HCT116 (cell line): Measurements from ENCODE around the gene FGB. TPM values are rescaled to one million over a fixed set of nuclear protein-coding genes. Genes with fewer than 3 reads are reported as not detected.

Experiments
- ATAC-seq: fragments of 200-7000 bp; cut with Tn5 transposase; 2 replicates; pipeline ENCODE4 v1.9.1; 2020; ENCODE audit warnings: mild to moderate bottlenecking, moderate library complexity
- BruUV-seq: library from RNA; stranded (reverse); fragments of 400-500 nt; replicated peaks from 2 replicates; lab custom pipeline; 2021; lab: Mats Ljungman, UMichigan
- CTCF ChIA-PET: fragments of 300-600 bp; sonication (Branson Sonifier 250); formaldehyde crosslinking; loops from one replicate; lab custom pipeline; 2021; ENCODE audit warnings: antibody characterized with exemption; lab: Charles Lee
- POLR2A ChIA-PET: fragments of 300-600, 350-600 bp; sonication (Branson Sonifier 250); formaldehyde crosslinking; loops from one replicate; lab custom pipeline; 2021; ENCODE audit warnings: antibody characterized with exemption; lab: Charles Lee
- RAD21 ChIA-PET, 2 experiments: fragments of 300-600 bp; sonication (Branson Sonifier 250); formaldehyde crosslinking; loops; one replicate each; lab custom pipeline; 2023; ENCODE audit warnings: low total read pairs in 2 of 2; ENCODE audit not compliant: uncharacterized antibody in 2 of 2, unreplicated experiment in 2 of 2, low non-redundant PET in 1 of 2; lab: Charles Lee
- DNase-seq: peaks from one replicate; pipeline ENCODE4 v3.0.0-alpha.2; 2010; ENCODE audit warnings: low read depth, low spot score
- H2AFZ ChIP-seq: fragments of 200-600 bp; shearing (Covaris generic), sonication (generic); 2 replicates; pipeline ENCODE4 v1.6.1; 2017; ENCODE audit warnings: low read depth, mixed run types, mixed read lengths, antibody characterized with exemption, low read length; ENCODE audit not compliant: poor library complexity, severe bottlenecking
- H3K27ac ChIP-seq: 2 replicates; pipeline ENCODE4 v1.5.1; 2012; ENCODE audit warnings: low read depth, low read length
- H3K27me3 ChIP-seq: fragments of 200-600 bp; sonication (generic); 2 replicates; pipeline ENCODE4 v1.6.1; 2016; ENCODE audit warnings: mixed run types, low read length, mixed read lengths; ENCODE audit not compliant: insufficient read depth
- H3K36me3 ChIP-seq, 2 experiments: fragments of 200-500 bp in 1 of 2; fragments of 200-600 bp in 1 of 2; sonication (Bioruptor generic) in 1 of 2; sonication (generic) in 1 of 2; 2 replicates each; pipeline versions ENCODE4 v1.5.1 to v1.6.1; 2014 to 2016; ENCODE audit warnings: low read length in 2 of 2, inconsistent platforms in 1 of 2, mixed read lengths in 1 of 2, mixed run types in 1 of 2; ENCODE audit not compliant: insufficient read depth in 2 of 2, control insufficient read depth in 1 of 2
- H3K4me1 ChIP-seq, 2 experiments: fragments of 200-600 bp in 1 of 2; sonication (generic) in 1 of 2; 2 replicates each; pipeline versions ENCODE4 v1.5.1 to v1.6.1; 2012 to 2017; ENCODE audit warnings: low read length in 2 of 2, inconsistent platforms in 1 of 2, mild to moderate bottlenecking in 1 of 2, mixed read lengths in 1 of 2, mixed run types in 1 of 2, moderate library complexity in 1 of 2; ENCODE audit not compliant: insufficient read depth in 2 of 2, control insufficient read depth in 1 of 2
- H3K4me2 ChIP-seq: fragments of 200-600 bp; sonication (generic); 2 replicates; pipeline ENCODE4 v1.6.1; 2017; ENCODE audit warnings: mixed run types, low read length, mixed read lengths
- H3K4me3 ChIP-seq, 2 experiments: fragments of 200-600 bp in 1 of 2; sonication (generic) in 1 of 2; replicated peaks in 1 of 2; 2 replicates each; pipeline ENCODE4 v1.5.1; 2011 to 2016; ENCODE audit warnings: low read length in 2 of 2, control low read depth in 1 of 2, low read depth in 1 of 2, mild to moderate bottlenecking in 1 of 2, mixed read lengths in 1 of 2, mixed run types in 1 of 2
- H3K79me2 ChIP-seq: fragments of 200-600 bp; sonication (generic); 2 replicates; pipeline ENCODE4 v1.6.1; 2017; ENCODE audit warnings: mild to moderate bottlenecking, mixed run types, low read length, moderate library complexity, mixed read lengths; ENCODE audit not compliant: insufficient read depth
- H3K9ac ChIP-seq: fragments of 200-600 bp; sonication (generic); 2 replicates; pipeline ENCODE4 v1.6.1; 2016; ENCODE audit warnings: low read length, mixed read lengths
- H3K9me2 ChIP-seq: fragments of 200-600 bp; sonication (generic), shearing (Covaris generic); 2 replicates; pipeline ENCODE4 v1.6.1; 2017; ENCODE audit warnings: mixed run types, mild to moderate bottlenecking, moderate library complexity; ENCODE audit not compliant: insufficient read depth
- H3K9me3 ChIP-seq, 2 experiments: fragments of 200-500 bp in 1 of 2; fragments of 200-600 bp in 1 of 2; sonication (Bioruptor generic) in 1 of 2; sonication (generic) in 1 of 2; 2 replicates each; pipeline ENCODE4 v1.6.1; 2014 to 2017; ENCODE audit warnings: low read length in 2 of 2, mixed read lengths in 2 of 2, inconsistent platforms in 1 of 2, low read depth in 1 of 2, mild to moderate bottlenecking in 1 of 2, mixed run types in 1 of 2, moderate library complexity in 1 of 2; ENCODE audit not compliant: control insufficient read depth in 1 of 2, insufficient read depth in 1 of 2
- H4K20me1 ChIP-seq: fragments of 200-600 bp; sonication (generic), shearing (Covaris generic); 2 replicates; pipeline ENCODE4 v1.6.1; 2017; ENCODE audit warnings: mixed run types, mild to moderate bottlenecking, moderate library complexity; ENCODE audit not compliant: insufficient read depth
- ATF3 ChIP-seq: IDR thresholded peaks from 2 replicates; pipeline ENCODE4 v1.6.1; 2012
- CBX3 ChIP-seq: IDR thresholded peaks from 2 replicates; pipeline ENCODE4 v1.6.1; 2012; ENCODE audit warnings: low read depth
- CEBPB ChIP-seq: IDR thresholded peaks from 2 replicates; pipeline ENCODE4 v1.6.1; 2012; ENCODE audit warnings: low read depth
- EGR1 ChIP-seq: IDR thresholded peaks from 2 replicates; pipeline ENCODE4 v1.6.1; 2012; ENCODE audit warnings: low read depth
- EZH2 ChIP-seq: fragments of 200-600 bp; sonication (generic); IDR thresholded peaks from 2 replicates; pipeline ENCODE4 v1.6.1; 2017; ENCODE audit warnings: antibody characterized with exemption, mixed run types
- EZH2phosphoT487 ChIP-seq: fragments of 200-600 bp; IDR thresholded peaks from 2 replicates; pipeline ENCODE4 v1.6.1; 2018; ENCODE audit warnings: antibody characterized with exemption, borderline replicate concordance
- FOSL1 ChIP-seq: IDR thresholded peaks from 2 replicates; pipeline ENCODE4 v1.6.1; 2012; ENCODE audit warnings: low read depth
- MAX ChIP-seq: IDR thresholded peaks from 2 replicates; pipeline ENCODE4 v1.6.1; 2012
- POLR2A ChIP-seq: IDR thresholded peaks from 2 replicates; pipeline ENCODE4 v1.7.0; 2011; ENCODE audit warnings: borderline replicate concordance; ENCODE audit not compliant: insufficient read depth, insufficient read length; ENCODE audit errors: extremely low read depth
- RAD21 ChIP-seq: IDR thresholded peaks from 2 replicates; pipeline ENCODE4 v1.6.1; 2012; ENCODE audit warnings: low read depth, mild to moderate bottlenecking
- SIN3A ChIP-seq: IDR thresholded peaks from 2 replicates; pipeline ENCODE4 v1.6.1; 2012; ENCODE audit warnings: low read depth
- SRF ChIP-seq: IDR thresholded peaks from 2 replicates; pipeline ENCODE4 v1.6.1; 2012; ENCODE audit warnings: low read depth
- TCF7L2 ChIP-seq: IDR thresholded peaks from 2 replicates; pipeline ENCODE4 v1.7.0; 2011; ENCODE audit warnings: borderline replicate concordance, inconsistent platforms; ENCODE audit not compliant: insufficient read depth, insufficient read length; ENCODE audit errors: extremely low read depth
- ZFX ChIP-seq: fragments of 450-650 bp; IDR thresholded peaks from 2 replicates; pipeline ENCODE4 v1.6.1; 2017
- ZNF274 ChIP-seq: fragments of 200-500 bp; sonication (Bioruptor generic); IDR thresholded peaks from 2 replicates; pipeline ENCODE4 v1.6.1; 2014; ENCODE audit warnings: mild to moderate bottlenecking, low read depth, low read length, inconsistent platforms
- intact Hi-C: fragments of 100-400 bp; cut with micrococcal nuclease; formaldehyde crosslinking; loops from 2 replicates; pipeline ENCODE4 v1.10.0; 2022
- total RNA-seq: library from RNA; stranded (reverse); gene quantifications from one replicate; pipeline ENCODE4 v1.2.1, GENCODE V29; 2021; ENCODE audit not compliant: unreplicated experiment
- TF ChIP-seq, protein P1 (sequence below): IDR thresholded peaks from 2 replicates; pipeline ENCODE4 v1.6.1; 2011; ENCODE audit warnings: mild to moderate bottlenecking, low read length, moderate library complexity; ENCODE audit not compliant: insufficient replicate concordance; ENCODE audit errors: extremely low read depth
- TF ChIP-seq, protein P2 (sequence below), 3 experiments: fragments of 200-600 bp in 1 of 3; sonication (generic) in 1 of 3; IDR thresholded peaks in 2 of 3; conservative IDR thresholded peaks in 1 of 3; 2 replicates each; pipeline ENCODE4 v1.5.1; 2012 to 2017; ENCODE audit warnings: low read depth in 2 of 3, low read length in 2 of 3, antibody characterized with exemption in 1 of 3, borderline replicate concordance in 1 of 3, control low read depth in 1 of 3, mild to moderate bottlenecking in 1 of 3, mixed read lengths in 1 of 3, mixed run types in 1 of 3, moderate library complexity in 1 of 3; ENCODE audit not compliant: insufficient read depth in 1 of 3

FGB gene
- total RNA-seq, 1 experiment from 2014 or later: 2.0 TPM

GRCh38 chr4:154573190-154573870 lies 10.5 kb downstream of the FGB start:
- TF ChIP-seq, protein P1, sequence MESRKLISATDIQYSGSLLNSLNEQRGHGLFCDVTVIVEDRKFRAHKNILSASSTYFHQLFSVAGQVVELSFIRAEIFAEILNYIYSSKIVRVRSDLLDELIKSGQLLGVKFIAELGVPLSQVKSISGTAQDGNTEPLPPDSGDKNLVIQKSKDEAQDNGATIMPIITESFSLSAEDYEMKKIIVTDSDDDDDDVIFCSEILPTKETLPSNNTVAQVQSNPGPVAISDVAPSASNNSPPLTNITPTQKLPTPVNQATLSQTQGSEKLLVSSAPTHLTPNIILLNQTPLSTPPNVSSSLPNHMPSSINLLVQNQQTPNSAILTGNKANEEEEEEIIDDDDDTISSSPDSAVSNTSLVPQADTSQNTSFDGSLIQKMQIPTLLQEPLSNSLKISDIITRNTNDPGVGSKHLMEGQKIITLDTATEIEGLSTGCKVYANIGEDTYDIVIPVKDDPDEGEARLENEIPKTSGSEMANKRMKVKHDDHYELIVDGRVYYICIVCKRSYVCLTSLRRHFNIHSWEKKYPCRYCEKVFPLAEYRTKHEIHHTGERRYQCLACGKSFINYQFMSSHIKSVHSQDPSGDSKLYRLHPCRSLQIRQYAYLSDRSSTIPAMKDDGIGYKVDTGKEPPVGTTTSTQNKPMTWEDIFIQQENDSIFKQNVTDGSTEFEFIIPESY: no peak
- TF ChIP-seq TCF7L2 (no peak), CEBPB (no peak), SIN3A (no peak), EGR1 (no peak), ATF3 (no peak), EZH2 (no peak), ZNF274 (no peak), ZFX (no peak), SRF (no peak), MAX (no peak), CBX3 (no peak), POLR2A (no peak), EZH2phosphoT487 (no peak), RAD21 (no peak), FOSL1 (no peak)
- TF ChIP-seq, protein P2, sequence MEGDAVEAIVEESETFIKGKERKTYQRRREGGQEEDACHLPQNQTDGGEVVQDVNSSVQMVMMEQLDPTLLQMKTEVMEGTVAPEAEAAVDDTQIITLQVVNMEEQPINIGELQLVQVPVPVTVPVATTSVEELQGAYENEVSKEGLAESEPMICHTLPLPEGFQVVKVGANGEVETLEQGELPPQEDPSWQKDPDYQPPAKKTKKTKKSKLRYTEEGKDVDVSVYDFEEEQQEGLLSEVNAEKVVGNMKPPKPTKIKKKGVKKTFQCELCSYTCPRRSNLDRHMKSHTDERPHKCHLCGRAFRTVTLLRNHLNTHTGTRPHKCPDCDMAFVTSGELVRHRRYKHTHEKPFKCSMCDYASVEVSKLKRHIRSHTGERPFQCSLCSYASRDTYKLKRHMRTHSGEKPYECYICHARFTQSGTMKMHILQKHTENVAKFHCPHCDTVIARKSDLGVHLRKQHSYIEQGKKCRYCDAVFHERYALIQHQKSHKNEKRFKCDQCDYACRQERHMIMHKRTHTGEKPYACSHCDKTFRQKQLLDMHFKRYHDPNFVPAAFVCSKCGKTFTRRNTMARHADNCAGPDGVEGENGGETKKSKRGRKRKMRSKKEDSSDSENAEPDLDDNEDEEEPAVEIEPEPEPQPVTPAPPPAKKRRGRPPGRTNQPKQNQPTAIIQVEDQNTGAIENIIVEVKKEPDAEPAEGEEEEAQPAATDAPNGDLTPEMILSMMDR (IDR thresholded peaks at IDR 0.05 in 2 of 3, conservative IDR thresholded peaks at IDR 0.05 in 1 of 3; ENCODE audit: borderline replicate concordance in 1 of 3, insufficient read depth in 1 of 3, low read depth in 2 of 3, low read length in 2 of 3): no peak
- ChIA-PET POLR2A (no interaction called here), CTCF (no interaction called here)

More at GRCh38 chr4:154573190-154573870, 10.5 kb downstream of the FGB start:
- H3K4me1 ChIP-seq: no peaks in the 10 kb centered on the region
- H3K79me2 ChIP-seq: no peaks in the 10 kb centered on the region
- no peak for DNase-seq
- no peak for ATAC-seq
- no peaks in the 10 kb centered on the region for H3K9me2 ChIP-seq
- no peaks in the 10 kb centered on the region for H3K36me3 ChIP-seq
- BruUV-seq: no TSS peak
- no peak overlapping the region for H3K4me3 ChIP-seq
- H3K9me3 ChIP-seq: no peaks in the 10 kb centered on the region
- H2AFZ ChIP-seq: no peak overlapping the region
- H3K4me2 ChIP-seq: no peak overlapping the region
- no peaks in the 10 kb centered on the region for H3K27me3 ChIP-seq
- RAD21 ChIA-PET: no interaction called here
- intact Hi-C loops: no loop called here
- no peak overlapping the region for H3K27ac ChIP-seq
- no peak overlapping the region for H3K9ac ChIP-seq
- no peaks in the 10 kb centered on the region for H4K20me1 ChIP-seq
